GM12878 (cell line): Measurements from ENCODE around the gene FASTK. TPM values are rescaled to one million over a fixed set of nuclear protein-coding genes. Genes with fewer than 3 reads are reported as not detected.

Experiments
- CBFB ChIP-seq: IDR thresholded peaks from 2 replicates; pipeline ENCODE4 v1.6.1; 2016; ENCODE audit warnings: antibody characterized with exemption, low read depth
- E2F4 ChIP-seq: IDR thresholded peaks from 2 replicates; pipeline ENCODE4 v1.6.1; 2012; ENCODE audit warnings: low read depth, low read length, improper control_type of control experiment
- FOS ChIP-seq: IDR thresholded peaks from 3 replicates; pipeline ENCODE4 v1.6.1; 2011; ENCODE audit warnings: borderline replicate concordance; ENCODE audit not compliant: insufficient read length; ENCODE audit errors: extremely low read depth
- STAT1 ChIP-seq: fragments of 450-650 bp; conservative IDR thresholded peaks from 2 replicates; pipeline ENCODE4 v1.6.1; 2014; ENCODE audit warnings: antibody characterized with exemption, mild to moderate bottlenecking
- polyA plus RNA-seq, 11 experiments: library from polyadenylated mRNA; depleted of rRNA in 4 of 11; unstranded in 6 of 11; stranded (reverse) in 5 of 11; fragments of >200 nt; fragmentation: Nextera tagmentation in 4 of 11; fragmentation: Illumina TruSeq in 1 of 11; extraction: Ambion mirVana in 4 of 11; extraction: Trizol in 1 of 11; gene quantifications; 1 replicate in 1 of 11; 2 replicates in 10 of 11; pipeline versions ENCODE4 v1.2.1 to v1.2.3, GENCODE V29; 2011 to 2016; ENCODE audit warnings: inconsistent platforms in 2 of 11, missing spikeins in 2 of 11, low read depth in 1 of 11
- total RNA-seq, 4 experiments: library from RNA; depleted of rRNA in 3 of 4; stranded (reverse); fragments of >200 nt in 3 of 4; fragmentation: Illumina TruSeq in 1 of 4; extraction: Trizol in 1 of 4; gene quantifications; 2 replicates each; pipeline versions ENCODE4 v1.2.1 to v1.2.3, GENCODE V29; 2013 to 2021
- TF ChIP-seq, protein P1 (sequence below): IDR thresholded peaks from 2 replicates; pipeline ENCODE4 v1.6.1; 2012; ENCODE audit warnings: low read depth, low read length, improper control_type of control experiment
- TF ChIP-seq, protein P2 (sequence below): fragments of 450-650 bp; formaldehyde crosslinking; IDR thresholded peaks from 2 replicates; pipeline ENCODE4 v1.4.0; 2022; ENCODE audit warnings: mild to moderate bottlenecking, moderate library complexity

The FASTK gene
- total and polyA plus RNA-seq, 10 of the 15 experiments (the other 5 are each of a cell fraction or from before 2014, with no cell fraction given), result 0.19 to 102 (median 54.5) TPM

GRCh38 chr7:151057989-151058780 is 22.4 kb downstream of the FASTK start (continued):
- 0 out of 2 replicates have a peak, but pooled peaks have one; percentile 26 for TF ChIP-seq E2F4
- no peak for TF ChIP-seq FOS
- TF ChIP-seq, protein P1, sequence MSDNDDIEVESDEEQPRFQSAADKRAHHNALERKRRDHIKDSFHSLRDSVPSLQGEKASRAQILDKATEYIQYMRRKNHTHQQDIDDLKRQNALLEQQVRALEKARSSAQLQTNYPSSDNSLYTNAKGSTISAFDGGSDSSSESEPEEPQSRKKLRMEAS, result 0 out of 2 replicates have a peak, but pooled peaks have one; percentile 20
- TF ChIP-seq CBFB, result peak; percentile 40; the same call in 1 of the 2 replicates
- TF ChIP-seq STAT1, result no peak
- TF ChIP-seq, protein P2, sequence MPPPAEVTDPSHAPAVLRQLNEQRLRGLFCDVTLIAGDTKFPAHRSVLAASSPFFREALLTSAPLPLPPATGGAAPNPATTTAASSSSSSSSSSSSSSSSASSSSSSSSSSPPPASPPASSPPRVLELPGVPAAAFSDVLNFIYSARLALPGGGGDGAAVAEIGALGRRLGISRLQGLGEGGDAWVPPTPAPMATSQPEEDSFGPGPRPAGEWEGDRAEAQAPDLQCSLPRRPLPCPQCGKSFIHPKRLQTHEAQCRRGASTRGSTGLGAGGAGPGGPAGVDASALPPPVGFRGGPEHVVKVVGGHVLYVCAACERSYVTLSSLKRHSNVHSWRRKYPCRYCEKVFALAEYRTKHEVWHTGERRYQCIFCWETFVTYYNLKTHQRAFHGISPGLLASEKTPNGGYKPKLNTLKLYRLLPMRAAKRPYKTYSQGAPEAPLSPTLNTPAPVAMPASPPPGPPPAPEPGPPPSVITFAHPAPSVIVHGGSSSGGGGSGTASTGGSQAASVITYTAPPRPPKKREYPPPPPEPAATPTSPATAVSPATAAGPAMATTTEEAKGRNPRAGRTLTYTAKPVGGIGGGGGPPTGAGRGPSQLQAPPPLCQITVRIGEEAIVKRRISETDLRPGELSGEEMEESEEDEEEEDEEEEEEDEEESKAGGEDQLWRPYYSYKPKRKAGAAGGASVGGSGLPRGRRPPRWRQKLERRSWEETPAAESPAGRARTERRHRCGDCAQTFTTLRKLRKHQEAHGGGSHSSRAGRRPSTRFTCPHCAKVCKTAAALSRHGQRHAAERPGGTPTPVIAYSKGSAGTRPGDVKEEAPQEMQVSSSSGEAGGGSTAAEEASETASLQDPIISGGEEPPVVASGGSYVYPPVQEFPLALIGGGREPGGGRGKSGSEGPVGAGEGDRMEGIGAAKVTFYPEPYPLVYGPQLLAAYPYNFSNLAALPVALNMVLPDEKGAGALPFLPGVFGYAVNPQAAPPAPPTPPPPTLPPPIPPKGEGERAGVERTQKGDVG (CRISPR knock-in tag), result no peak
